K562 (cell line): ENCODE results near the gene CFAP20DC. TPM values are rescaled to one million over a fixed set of nuclear protein-coding genes. Genes with fewer than 3 reads are reported as not detected.
A peak's percentile ranks its signal among the peaks of the same experiment; 100 is the strongest.

ENCODE experiments used
- ATAC-seq: fragments of 200-7000 bp; cut with Tn5 transposase; 3 replicates; pipeline ENCODE4 v1.9.1; 2020; ENCODE audit warnings: moderate library complexity
- BruUV-seq: library from RNA; stranded (reverse); fragments of 400-500 nt; replicated peaks from 2 replicates; lab custom pipeline; 2021; lab: Mats Ljungman, UMichigan
- CTCF ChIA-PET: fragments of 300-600 bp; formaldehyde crosslinking; extraction: SDS; loops from one replicate; lab custom pipeline; 2021; ENCODE audit warnings: low intra/inter-chr PET ratio; lab: Yijun Ruan, JAX
- POLR2A ChIA-PET: fragments of 300-600, 350-650 bp; sonication (Branson Sonifier 250); formaldehyde crosslinking; extraction: SDS; loops from one replicate; lab custom pipeline; 2021; ENCODE audit warnings: antibody characterized with exemption, inconsistent platforms; lab: Yijun Ruan, JAX
- DNase-seq, 4 experiments: peaks; one replicate each; pipeline versions ENCODE4 v3.0.0 to v3.0.0-alpha.2; 2011 to 2018; ENCODE audit warnings: low spot score in 3 of 4, mixed read lengths in 3 of 4; ENCODE audit errors: extremely low read depth in 1 of 4
- FAIRE-seq: peaks from 2 replicates; lab custom pipeline; 2011; peaks lifted over from hg19 to GRCh38; lab: Jason Lieb, UNC
- H2AFZ ChIP-seq: 2 replicates; pipeline ENCODE4 v1.6.0; 2011; ENCODE audit warnings: low read depth, low read length, control low read depth, inconsistent platforms
- H3K27ac ChIP-seq: fragments of 200-600 bp; 3 replicates; pipeline ENCODE4 v1.8.0; 2011; ENCODE audit warnings: low read depth, mild to moderate bottlenecking, control low read depth, inconsistent platforms, low read length, moderate library complexity, mixed read lengths; ENCODE audit errors: extremely low read depth
- H3K27me3 ChIP-seq, 2 experiments: fragments of 300-600 bp in 1 of 2; 2 replicates in 1 of 2; 3 replicates in 1 of 2; pipeline versions ENCODE4 v1.6.0 to v1.8.0; 2011; ENCODE audit warnings: inconsistent platforms in 2 of 2, low read length in 2 of 2, mild to moderate bottlenecking in 1 of 2, mixed read lengths in 1 of 2, moderate library complexity in 1 of 2; ENCODE audit not compliant: control insufficient read depth in 2 of 2, insufficient read depth in 2 of 2
- H3K36me3 ChIP-seq: fragments of 300-600 bp; 3 replicates; pipeline ENCODE4 v1.8.0; 2011; ENCODE audit warnings: mild to moderate bottlenecking, low read length, inconsistent platforms; ENCODE audit not compliant: control insufficient read depth, insufficient read depth
- H3K4me1 ChIP-seq, 2 experiments: fragments of 200-600 bp in 1 of 2; replicated peaks in 1 of 2; 2 replicates in 1 of 2; 3 replicates in 1 of 2; pipeline versions ENCODE4 v1.5.1 to v1.8.0; 2011; ENCODE audit warnings: inconsistent platforms in 2 of 2, low read length in 2 of 2, mild to moderate bottlenecking in 1 of 2, mixed read lengths in 1 of 2, moderate library complexity in 1 of 2; ENCODE audit not compliant: control insufficient read depth in 2 of 2, insufficient read depth in 2 of 2
- H3K4me2 ChIP-seq: 2 replicates; pipeline ENCODE4 v1.6.1; 2011; ENCODE audit warnings: low read length, control low read depth, inconsistent platforms, mixed read lengths; ENCODE audit not compliant: insufficient read depth
- H3K4me3 ChIP-seq: fragments of 200-600 bp; sonication (generic), shearing (Covaris generic); 2 replicates; pipeline ENCODE4 v1.5.1; 2016; ENCODE audit warnings: control low read depth, inconsistent platforms
- H3K79me2 ChIP-seq: fragments of 200-600 bp; 3 replicates; pipeline ENCODE4 v1.8.0; 2011; ENCODE audit warnings: low read length, inconsistent platforms; ENCODE audit not compliant: control insufficient read depth, insufficient read depth
- H3K9ac ChIP-seq, 2 experiments: 2 replicates each; pipeline versions ENCODE4 v1.6.0 to v1.6.1; 2011; ENCODE audit warnings: low read depth in 2 of 2, low read length in 2 of 2, control low read depth in 1 of 2, inconsistent platforms in 1 of 2, mild to moderate bottlenecking in 1 of 2, mixed read lengths in 1 of 2; ENCODE audit not compliant: insufficient read depth in 1 of 2
- H3K9me1 ChIP-seq: one replicate; pipeline ENCODE4 v1.6.0; 2011; ENCODE audit warnings: inconsistent platforms, mild to moderate bottlenecking, low read length, moderate library complexity; ENCODE audit not compliant: control insufficient read depth, insufficient read depth
- H3K9me3 ChIP-seq: replicated peaks from 2 replicates; pipeline ENCODE4 v1.5.1; 2011; ENCODE audit warnings: low read depth, low read length, inconsistent platforms; ENCODE audit not compliant: control insufficient read depth, insufficient read depth
- H4K20me1 ChIP-seq: replicated peaks from 2 replicates; pipeline ENCODE4 v1.6.1; 2011; ENCODE audit warnings: low read length, inconsistent platforms, mixed read lengths; ENCODE audit not compliant: control insufficient read depth, insufficient read depth
- BDP1 ChIP-seq: IDR thresholded peaks from 3 replicates; pipeline ENCODE4 v1.6.1; 2011; ENCODE audit not compliant: insufficient read length, insufficient read depth
- HDAC8 ChIP-seq: fragments of 450-650 bp; IDR thresholded peaks from 2 replicates; pipeline ENCODE4 v1.6.1; 2016; ENCODE audit warnings: mild to moderate bottlenecking, missing genetic modification characterization, moderate library complexity, missing compliant biosample characterization
- MEIS2 ChIP-seq: fragments of 450-650 bp; IDR thresholded peaks from 2 replicates; pipeline ENCODE4 v1.6.1; 2014; ENCODE audit warnings: mild to moderate bottlenecking; ENCODE audit not compliant: partially characterized antibody
- POLR2AphosphoS2 ChIP-seq: IDR thresholded peaks from 2 replicates; pipeline ENCODE4 v1.6.1; 2012; ENCODE audit warnings: low read length, improper control_type of control experiment
- ZKSCAN1 ChIP-seq: fragments of 150-350 bp; IDR thresholded peaks from 2 replicates; pipeline ENCODE4 v1.6.1; 2016; ENCODE audit warnings: low read depth, low read length
- ZNF583 ChIP-seq: fragments of 250-450 bp; sonication (Bioruptor Pico); IDR thresholded peaks from 2 replicates; pipeline ENCODE4 v1.4.0; 2020
- ZZZ3 ChIP-seq: fragments of 450-650 bp; IDR thresholded peaks from 2 replicates; pipeline ENCODE4 v1.6.1; 2016; ENCODE audit warnings: antibody characterized with exemption, mild to moderate bottlenecking, moderate library complexity
- WGBS: fragments of 100-300 bp; shearing (Covaris generic); methylation state at CpG from one replicate; pipeline ENCODE4 v1.1.6; 2016; ENCODE audit warnings: low coverage, mixed read lengths; ENCODE audit not compliant: insufficient coverage; ENCODE audit errors: missing lambda C conversion rate; 5-methylcytosine and 5-hydroxymethylcytosine counted together
- in situ Hi-C: fragments of 300-500 bp; cut with MboI; formaldehyde crosslinking; loops from 4 replicates; pipeline ENCODE4 v1.15.0; 2018; ENCODE audit warnings: inconsistent platforms, mixed read lengths
- intact Hi-C: fragments of 100-400 bp; cut with micrococcal nuclease; formaldehyde crosslinking; loops from 2 replicates; pipeline ENCODE4 v1.14.2; 2022
- polyA plus RNA-seq, 8 experiments: library from polyadenylated mRNA; depleted of rRNA in 4 of 8; stranded (reverse) in 5 of 8; unstranded in 3 of 8; fragments of >200 nt; fragmentation: Nextera tagmentation in 2 of 8; fragmentation: Illumina TruSeq in 1 of 8; extraction: Ambion mirVana in 2 of 8; extraction: Trizol in 1 of 8; gene quantifications; 2 replicates each; pipeline versions ENCODE4 v1.2.1 to v1.2.3, GENCODE V29; 2011 to 2014; ENCODE audit warnings: inconsistent platforms in 1 of 8, missing spikeins in 1 of 8
- total RNA-seq, 7 experiments: library from RNA; depleted of rRNA in 6 of 7; stranded (reverse); fragments of >200 nt in 6 of 7; fragmentation: Illumina TruSeq in 2 of 7; extraction: Trizol in 2 of 7; gene quantifications; 2 replicates each; pipeline versions ENCODE4 v1.2.1 to v1.2.3, GENCODE V29; 2011 to 2021; ENCODE audit warnings: low replicate concordance in 1 of 7
- TF ChIP-seq, protein P1 (sequence below): fragments of 250-450 bp; sonication (Bioruptor Pico); IDR thresholded peaks from 2 replicates; pipeline ENCODE4 v1.5.0; 2021
- TF ChIP-seq, protein P2 (sequence below): sonication (generic); formaldehyde crosslinking; IDR thresholded peaks from 2 replicates; pipeline ENCODE4 v1.8.0; 2023; ENCODE audit warnings: mild to moderate bottlenecking, missing genetic modification reagents
- TF ChIP-seq, protein P3 (sequence below): IDR thresholded peaks from 3 replicates; pipeline ENCODE4 v1.6.1; 2011; ENCODE audit warnings: borderline replicate concordance, mild to moderate bottlenecking, moderate library complexity; ENCODE audit not compliant: insufficient read length; ENCODE audit errors: extremely low read depth

Gene CFAP20DC
- total and polyA plus RNA-seq, 9 of the 15 experiments (the other 6 are each of a cell fraction or from before 2014, with no cell fraction given): 1.6 to 5.9 (median 4.6) TPM

DNA sequence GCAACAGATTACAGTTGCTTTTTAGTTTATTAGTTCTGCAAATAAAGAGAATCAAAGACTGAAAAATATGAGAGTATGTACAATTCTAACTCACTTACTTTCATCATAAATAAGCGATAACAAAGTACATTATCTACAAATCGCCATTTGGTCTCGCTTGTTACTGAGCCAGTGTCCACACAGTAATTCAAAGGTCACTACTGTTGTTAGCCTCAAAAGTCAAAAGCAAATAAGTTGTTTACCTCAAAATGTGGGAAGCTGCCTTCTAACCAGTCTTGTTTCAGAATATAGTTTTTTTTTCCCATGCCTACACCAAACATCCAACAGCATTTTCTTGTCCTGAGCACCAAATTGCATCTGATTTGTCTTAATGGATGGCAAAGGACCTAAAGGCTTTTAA is 255.9 kb downstream of the CFAP20DC start:
- Histone ChIP-seq H3K27me3 (no peaks in the 10 kb centered on the region), H3K9me3 (no peaks in the 10 kb centered on the region), H3K36me3 (0 out of 3 replicates have a peak, but pooled peaks cover 3% of the 10 kb centered on the region), H3K4me1 (no peaks in the 10 kb centered on the region), H3K4me2 (no peak overlapping the region), H3K79me2 (no peaks in the 10 kb centered on the region), H3K9me1 (no peaks in the 10 kb centered on the region), H2AFZ (no peak overlapping the region), H3K9ac (no peak overlapping the region), H3K27ac (no peak overlapping the region), H3K4me3 (no peak overlapping the region), H4K20me1 (no peaks in the 10 kb centered on the region)
- BruUV-seq: no TSS peak
- ATAC-seq (no peak), FAIRE-seq (no peak), DNase-seq (no peak)
- ChIA-PET POLR2A (no interaction called here), CTCF (no interaction called here)
- in situ Hi-C loops: no loop called here
- no peak for TF ChIP-seq POLR2AphosphoS2
- no peak for TF ChIP-seq BDP1
- TF ChIP-seq ZZZ3: no peak
- TF ChIP-seq HDAC8 (tag): no peak
- TF ChIP-seq, protein P1, sequence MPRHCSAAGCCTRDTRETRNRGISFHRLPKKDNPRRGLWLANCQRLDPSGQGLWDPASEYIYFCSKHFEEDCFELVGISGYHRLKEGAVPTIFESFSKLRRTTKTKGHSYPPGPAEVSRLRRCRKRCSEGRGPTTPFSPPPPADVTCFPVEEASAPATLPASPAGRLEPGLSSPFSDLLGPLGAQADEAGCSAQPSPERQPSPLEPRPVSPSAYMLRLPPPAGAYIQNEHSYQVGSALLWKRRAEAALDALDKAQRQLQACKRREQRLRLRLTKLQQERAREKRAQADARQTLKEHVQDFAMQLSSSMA (CRISPR knock-in tag): no peak
- WGBS: 75% methylated on average over 3 of the region's 3 CpGs
- intact Hi-C loops: no loop called here

DNA sequence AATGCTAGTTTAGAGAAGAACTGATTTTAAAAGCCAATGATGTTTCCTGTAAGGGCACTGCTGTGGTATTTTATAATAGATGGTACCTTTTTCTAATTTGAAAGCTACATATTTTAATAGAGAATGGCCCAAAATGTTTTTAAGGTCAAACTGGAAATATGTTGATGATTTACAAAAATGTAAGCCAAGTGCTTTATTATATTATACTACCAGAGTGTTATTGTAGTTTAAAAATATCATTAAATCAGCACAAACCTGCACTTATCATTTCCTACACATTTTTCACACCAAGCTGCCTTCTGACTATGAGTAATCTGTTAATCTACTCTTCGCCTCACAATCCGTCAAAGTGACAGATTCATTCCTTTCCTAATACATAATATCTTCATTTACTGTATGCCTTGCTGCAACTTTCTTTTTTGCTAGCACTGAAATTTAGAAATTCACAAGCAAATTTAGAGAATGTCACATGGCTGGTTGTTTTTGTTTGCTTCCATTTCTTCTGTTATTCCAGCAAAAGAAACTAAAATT is 256.8 kb downstream of the CFAP20DC start:
- H4K20me1 ChIP-seq: no peaks in the 10 kb centered on the region
- H3K27ac ChIP-seq: no peak overlapping the region
- H2AFZ ChIP-seq: no peak overlapping the region
- peaks cover 3% of the 10 kb centered on the region; the same call in 1 of the 3 replicates for H3K36me3 ChIP-seq
- no peaks in the 10 kb centered on the region for H3K9me3 ChIP-seq
- intact Hi-C loops: no loop called here
- H3K27me3 ChIP-seq: no peaks in the 10 kb centered on the region
- FAIRE-seq (no peak), DNase-seq (peak in 1 of 4 experiments; percentile 2), ATAC-seq (no peak)
- no peak overlapping the region for H3K4me2 ChIP-seq
- no peak overlapping the region for H3K4me3 ChIP-seq
- BruUV-seq: no TSS peak
- WGBS: 8% methylated on average over 2 of the region's 2 CpGs
- no peak overlapping the region for H3K9ac ChIP-seq
- POLR2A ChIA-PET: no interaction called here
- H3K79me2 ChIP-seq: no peaks in the 10 kb centered on the region
- in situ Hi-C loops: no loop called here
- H3K9me1 ChIP-seq: no peaks in the 10 kb centered on the region
- CTCF ChIA-PET: no interaction called here
- H3K4me1 ChIP-seq: no peaks in the 10 kb centered on the region
- TF ChIP-seq ZKSCAN1 (no peak), ZNF583 (CRISPR knock-in tag) (no peak), MEIS2 (peak; percentile 89)
- TF ChIP-seq, protein P2, sequence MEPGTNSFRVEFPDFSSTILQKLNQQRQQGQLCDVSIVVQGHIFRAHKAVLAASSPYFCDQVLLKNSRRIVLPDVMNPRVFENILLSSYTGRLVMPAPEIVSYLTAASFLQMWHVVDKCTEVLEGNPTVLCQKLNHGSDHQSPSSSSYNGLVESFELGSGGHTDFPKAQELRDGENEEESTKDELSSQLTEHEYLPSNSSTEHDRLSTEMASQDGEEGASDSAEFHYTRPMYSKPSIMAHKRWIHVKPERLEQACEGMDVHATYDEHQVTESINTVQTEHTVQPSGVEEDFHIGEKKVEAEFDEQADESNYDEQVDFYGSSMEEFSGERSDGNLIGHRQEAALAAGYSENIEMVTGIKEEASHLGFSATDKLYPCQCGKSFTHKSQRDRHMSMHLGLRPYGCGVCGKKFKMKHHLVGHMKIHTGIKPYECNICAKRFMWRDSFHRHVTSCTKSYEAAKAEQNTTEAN (CRISPR knock-in tag): no peak
- TF ChIP-seq, protein P3, sequence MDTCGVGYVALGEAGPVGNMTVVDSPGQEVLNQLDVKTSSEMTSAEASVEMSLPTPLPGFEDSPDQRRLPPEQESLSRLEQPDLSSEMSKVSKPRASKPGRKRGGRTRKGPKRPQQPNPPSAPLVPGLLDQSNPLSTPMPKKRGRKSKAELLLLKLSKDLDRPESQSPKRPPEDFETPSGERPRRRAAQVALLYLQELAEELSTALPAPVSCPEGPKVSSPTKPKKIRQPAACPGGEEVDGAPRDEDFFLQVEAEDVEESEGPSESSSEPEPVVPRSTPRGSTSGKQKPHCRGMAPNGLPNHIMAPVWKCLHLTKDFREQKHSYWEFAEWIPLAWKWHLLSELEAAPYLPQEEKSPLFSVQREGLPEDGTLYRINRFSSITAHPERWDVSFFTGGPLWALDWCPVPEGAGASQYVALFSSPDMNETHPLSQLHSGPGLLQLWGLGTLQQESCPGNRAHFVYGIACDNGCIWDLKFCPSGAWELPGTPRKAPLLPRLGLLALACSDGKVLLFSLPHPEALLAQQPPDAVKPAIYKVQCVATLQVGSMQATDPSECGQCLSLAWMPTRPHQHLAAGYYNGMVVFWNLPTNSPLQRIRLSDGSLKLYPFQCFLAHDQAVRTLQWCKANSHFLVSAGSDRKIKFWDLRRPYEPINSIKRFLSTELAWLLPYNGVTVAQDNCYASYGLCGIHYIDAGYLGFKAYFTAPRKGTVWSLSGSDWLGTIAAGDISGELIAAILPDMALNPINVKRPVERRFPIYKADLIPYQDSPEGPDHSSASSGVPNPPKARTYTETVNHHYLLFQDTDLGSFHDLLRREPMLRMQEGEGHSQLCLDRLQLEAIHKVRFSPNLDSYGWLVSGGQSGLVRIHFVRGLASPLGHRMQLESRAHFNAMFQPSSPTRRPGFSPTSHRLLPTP: no peak
